ENCODE data around the gene ICAM2. TPM values are rescaled to one million over a fixed set of nuclear protein-coding genes. Genes with fewer than 3 reads are reported as not detected.

Gene ICAM2
- polyA plus RNA-seq, 1 of the 3 experiments (the other 2 are of a cell fraction), result 0.08 TPM

GRCh38 chr17:63986821-63987220, 33.6 kb downstream of the ICAM2 start:
- Histone ChIP-seq H4K20me1 (ENCODE audit: insufficient read depth) (no peaks in the 10 kb centered on the region), H3K4me3 (ENCODE audit: low read depth in 2 of 2, low read length in 1 of 2) (no peak overlapping the region), H3F3A (replicated peaks; ENCODE audit: insufficient read depth) (no peaks in the 10 kb centered on the region), H3K4me2 (no peak overlapping the region), H3K9me2 (no peaks in the 10 kb centered on the region), H2AFZ (ENCODE audit: low read depth) (no peak overlapping the region), H3K27me3 (ENCODE audit: insufficient read depth) (peaks cover 8% of the 10 kb centered on the region), H3K79me2 (ENCODE audit: insufficient read depth) (no peaks in the 10 kb centered on the region), H3K9ac (no peak overlapping the region), H3K4me1 (ENCODE audit: control insufficient read depth in 1 of 2, insufficient read depth in 2 of 2, low read depth in 1 of 2, low read length in 1 of 2) (no peaks in the 10 kb centered on the region; a peak in 1 of 4 replicates), H3K9me3 (no peaks in the 10 kb centered on the region), H3K27ac (ENCODE audit: low read depth in 2 of 2, low read length in 1 of 2) (no peak overlapping the region), H3K36me3 (replicated peaks in 1 of 2; ENCODE audit: control insufficient read depth in 1 of 2, insufficient read depth in 2 of 2, low read length in 1 of 2) (no peaks in the 10 kb centered on the region)
- TF ChIP-seq USF2 (IDR thresholded peaks at IDR 0.05; ENCODE audit: borderline replicate concordance, low read depth, low read length) (no peak), GATA2 (CRISPR knock-in tag; IDR thresholded peaks at IDR 0.05) (no peak), TAF1 (IDR thresholded peaks at IDR 0.05; ENCODE audit: borderline replicate concordance, low read depth, low read length) (no peak), MXI1 (IDR thresholded peaks at IDR 0.05; ENCODE audit: low read depth, low read length) (no peak)
- POLR2A ChIA-PET, result no interaction called here
- WGBS (ENCODE audit: low lambda C conversion rate), result 67% methylated on average over 2 of the region's 3 CpGs
- CTCF ChIA-PET, result interaction anchor here (1.7 to 4.9 kb wide), 6 partner anchors 8 to 121 kb away, joined by 5 to 89 read pairs (median 8); partner anchors contain the start of genes GH1 and PRR29
- no peak for DNase-seq

GRCh38 chr17:63985387-63986140, 34.9 kb downstream of the ICAM2 start:
- WGBS (ENCODE audit: low lambda C conversion rate), result 89% methylated on average over 13 of the region's 13 CpGs
- POLR2A ChIA-PET, result no interaction called here

GRCh38 chr17:63984651-63985386, 35.6 kb downstream of the ICAM2 start:
- Histone ChIP-seq H3K9me3 (no peaks in the 10 kb centered on the region), H3K27ac (ENCODE audit: low read depth in 2 of 2, low read length in 1 of 2) (no peak overlapping the region), H2AFZ (ENCODE audit: low read depth) (no peak overlapping the region), H3K79me2 (ENCODE audit: insufficient read depth) (no peaks in the 10 kb centered on the region), H3K4me3 (ENCODE audit: low read depth in 2 of 2, low read length in 1 of 2) (no peak overlapping the region), H3K4me2 (no peak overlapping the region), H3K4me1 (ENCODE audit: control insufficient read depth in 1 of 2, insufficient read depth in 2 of 2, low read depth in 1 of 2, low read length in 1 of 2) (peaks cover 0 to 4% of the 10 kb centered on the region in 2 experiments; a peak in 1 of 4 replicates), H3K9me2 (no peaks in the 10 kb centered on the region), H3K36me3 (replicated peaks in 1 of 2; ENCODE audit: control insufficient read depth in 1 of 2, insufficient read depth in 2 of 2, low read length in 1 of 2) (no peaks in the 10 kb centered on the region), H3F3A (replicated peaks; ENCODE audit: insufficient read depth) (no peaks in the 10 kb centered on the region), H3K9ac (no peak overlapping the region), H3K27me3 (ENCODE audit: insufficient read depth) (no peaks in the 10 kb centered on the region), H4K20me1 (ENCODE audit: insufficient read depth) (no peaks in the 10 kb centered on the region)
- DNase-seq, result no peak
- ChIA-PET CTCF (interaction anchor here (0.8 to 2.7 kb wide), 15 partner anchors 10 to 297 kb away, joined by 3 to 22 read pairs (median 4); partner anchors contain the start of genes CSHL1 and GH1), POLR2A (interaction anchor here (0.7 kb wide), 1 partner anchor 9 kb away, joined by 3 read pairs; no protein-coding TSS in a partner anchor)
- WGBS (ENCODE audit: low lambda C conversion rate), result 91% methylated on average over 16 of the region's 16 CpGs
- TF ChIP-seq USF1 (IDR thresholded peaks at IDR 0.05; ENCODE audit: borderline replicate concordance, low read depth) (peak; percentile 41; the same call in 1 of the 2 replicates), NRF1 (IDR thresholded peaks at IDR 0.05; ENCODE audit: low read depth, low read length) (0 out of 2 replicates have a peak, but pooled peaks have one; percentile 14), TCF12 (IDR thresholded peaks at IDR 0.05) (peak; percentile 68), ZBTB33 (IDR thresholded peaks at IDR 0.05; ENCODE audit: borderline replicate concordance, low read depth) (peak; percentile 48; the same call in 1 of the 2 replicates), RCOR1 (IDR thresholded peaks at IDR 0.05; ENCODE audit: low read length) (no peak), MXI1 (IDR thresholded peaks at IDR 0.05; ENCODE audit: low read depth, low read length) (no peak), CHD2 (IDR thresholded peaks at IDR 0.05; ENCODE audit: low read length, partially characterized antibody) (no peak), EZH2phosphoT487 (IDR thresholded peaks at IDR 0.05; ENCODE audit: borderline replicate concordance, low read depth) (no peak), FOSL2 (IDR thresholded peaks at IDR 0.05; ENCODE audit: borderline replicate concordance, low read depth) (peak; percentile 96), RFX5 (IDR thresholded peaks at IDR 0.05; ENCODE audit: low read length) (no peak), TEAD4 (IDR thresholded peaks at IDR 0.05; ENCODE audit: borderline replicate concordance, insufficient read depth) (no peak)

More at GRCh38 chr17:63985387-63986140, 34.9 kb downstream of the ICAM2 start:
- TF ChIP-seq MEF2A (IDR thresholded peaks at IDR 0.05; ENCODE audit: borderline replicate concordance, low read depth) (no peak), FOXJ3 (CRISPR knock-in tag; IDR thresholded peaks at IDR 0.05) (no peak), TCF12 (IDR thresholded peaks at IDR 0.05) (no peak)
- no peaks in the 10 kb centered on the region for H4K20me1 ChIP-seq (ENCODE audit: insufficient read depth)
- CTCF ChIA-PET, result interaction anchor here (0.8 to 2.7 kb wide), 10 partner anchors 18 to 148 kb away, joined by 3 to 22 read pairs (median 4); partner anchors contain the start of gene GH1
- H3K9me3 ChIP-seq, result no peaks in the 10 kb centered on the region
- H3K9ac ChIP-seq, result no peak overlapping the region
- H3K27ac ChIP-seq (ENCODE audit: low read depth in 2 of 2, low read length in 1 of 2), result no peak overlapping the region
- no peaks in the 10 kb centered on the region; the same call in 1 of the 2 replicates for H3K27me3 ChIP-seq (ENCODE audit: insufficient read depth)
- H3K9me2 ChIP-seq, result no peaks in the 10 kb centered on the region
- no peak overlapping the region for H2AFZ ChIP-seq (ENCODE audit: low read depth)
- H3F3A ChIP-seq (replicated peaks; ENCODE audit: insufficient read depth), result no peaks in the 10 kb centered on the region
- no peak overlapping the region for H3K4me2 ChIP-seq
- DNase-seq, result no peak
- no peaks in the 10 kb centered on the region for H3K36me3 ChIP-seq (replicated peaks in 1 of 2; ENCODE audit: control insufficient read depth in 1 of 2, insufficient read depth in 2 of 2, low read length in 1 of 2)
- H3K79me2 ChIP-seq (ENCODE audit: insufficient read depth), result no peaks in the 10 kb centered on the region
- no peak overlapping the region for H3K4me3 ChIP-seq (ENCODE audit: low read depth in 2 of 2, low read length in 1 of 2)
- H3K4me1 ChIP-seq (ENCODE audit: control insufficient read depth in 1 of 2, insufficient read depth in 2 of 2, low read depth in 1 of 2, low read length in 1 of 2), result peaks cover 0 to under 1% of the 10 kb centered on the region in 2 experiments; a peak in 1 of 4 replicates

All from SK-N-SH (cell line).